ENCODE data around the gene GUCY1A1.
"Not testable (repeated sequence)": the region's sequence is repeated elsewhere in the genome, so short reads cannot be mapped to it uniquely, and the experiment has no call there.

Gene GUCY1A1

DNA sequence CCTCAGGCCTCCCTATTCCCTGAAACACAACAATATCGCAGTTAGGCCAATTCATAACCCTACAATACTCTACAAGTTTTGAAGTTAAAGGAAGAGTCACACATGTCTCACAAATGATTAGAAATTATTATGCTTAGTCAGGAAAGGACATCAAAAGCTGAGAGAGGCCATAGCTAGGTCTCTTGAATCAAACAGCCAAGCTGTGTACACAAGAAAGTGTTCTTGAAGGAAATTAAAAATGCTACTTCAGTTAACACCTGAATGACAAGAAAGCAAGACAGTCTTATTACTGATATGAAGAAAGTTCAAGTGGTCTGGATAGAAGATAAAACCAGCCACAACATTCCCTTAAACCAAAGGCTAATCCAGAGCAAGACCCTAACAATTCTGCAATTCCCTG, 23.6 kb upstream of the GUCY1A1 start:
- ChIA-PET CTCF (no interaction called here), POLR2A (ENCODE audit: low non-redundant PET) (no interaction called here)
- TF ChIP-seq, protein P1, sequence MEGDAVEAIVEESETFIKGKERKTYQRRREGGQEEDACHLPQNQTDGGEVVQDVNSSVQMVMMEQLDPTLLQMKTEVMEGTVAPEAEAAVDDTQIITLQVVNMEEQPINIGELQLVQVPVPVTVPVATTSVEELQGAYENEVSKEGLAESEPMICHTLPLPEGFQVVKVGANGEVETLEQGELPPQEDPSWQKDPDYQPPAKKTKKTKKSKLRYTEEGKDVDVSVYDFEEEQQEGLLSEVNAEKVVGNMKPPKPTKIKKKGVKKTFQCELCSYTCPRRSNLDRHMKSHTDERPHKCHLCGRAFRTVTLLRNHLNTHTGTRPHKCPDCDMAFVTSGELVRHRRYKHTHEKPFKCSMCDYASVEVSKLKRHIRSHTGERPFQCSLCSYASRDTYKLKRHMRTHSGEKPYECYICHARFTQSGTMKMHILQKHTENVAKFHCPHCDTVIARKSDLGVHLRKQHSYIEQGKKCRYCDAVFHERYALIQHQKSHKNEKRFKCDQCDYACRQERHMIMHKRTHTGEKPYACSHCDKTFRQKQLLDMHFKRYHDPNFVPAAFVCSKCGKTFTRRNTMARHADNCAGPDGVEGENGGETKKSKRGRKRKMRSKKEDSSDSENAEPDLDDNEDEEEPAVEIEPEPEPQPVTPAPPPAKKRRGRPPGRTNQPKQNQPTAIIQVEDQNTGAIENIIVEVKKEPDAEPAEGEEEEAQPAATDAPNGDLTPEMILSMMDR (conservative IDR thresholded peaks at IDR 0.05; ENCODE audit: low read depth), result no peak
- no peak for DNase-seq (ENCODE audit: low spot score)
- H3K27ac ChIP-seq, result no peak overlapping the region

GRCh38 chr4:155646001-155646400, 20.6 kb upstream of the GUCY1A1 start:
- TF ChIP-seq, protein P1 (conservative IDR thresholded peaks at IDR 0.05; ENCODE audit: low read depth), result no peak
- ChIA-PET POLR2A (ENCODE audit: low non-redundant PET) (no interaction called here), CTCF (no interaction called here)
- no peak for DNase-seq (ENCODE audit: low spot score)
- no peak overlapping the region for H3K27ac ChIP-seq

DNA sequence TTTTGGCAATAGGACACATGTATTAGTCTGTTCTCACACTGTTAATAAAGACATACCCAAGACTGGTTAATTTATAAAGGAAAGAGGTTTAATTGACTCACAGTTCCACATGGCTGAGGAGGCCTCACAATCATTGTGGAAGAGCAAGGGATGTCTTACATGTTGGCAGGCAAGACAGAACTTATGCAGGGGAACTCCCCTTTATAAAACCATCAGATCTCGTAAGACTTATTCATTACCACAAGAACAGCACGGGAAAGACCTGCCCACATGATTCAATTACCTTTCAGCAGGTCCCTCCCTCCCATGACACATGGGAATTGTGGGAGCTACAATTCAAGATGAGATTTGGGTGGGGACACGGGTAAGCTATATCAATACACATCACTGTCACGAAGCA, 15.9 kb upstream of the GUCY1A1 start:
- POLR2A ChIA-PET (ENCODE audit: low non-redundant PET); H3K27ac ChIP-seq; CTCF ChIA-PET; DNase-seq (ENCODE audit: low spot score): not testable (repeated sequence)

DNA sequence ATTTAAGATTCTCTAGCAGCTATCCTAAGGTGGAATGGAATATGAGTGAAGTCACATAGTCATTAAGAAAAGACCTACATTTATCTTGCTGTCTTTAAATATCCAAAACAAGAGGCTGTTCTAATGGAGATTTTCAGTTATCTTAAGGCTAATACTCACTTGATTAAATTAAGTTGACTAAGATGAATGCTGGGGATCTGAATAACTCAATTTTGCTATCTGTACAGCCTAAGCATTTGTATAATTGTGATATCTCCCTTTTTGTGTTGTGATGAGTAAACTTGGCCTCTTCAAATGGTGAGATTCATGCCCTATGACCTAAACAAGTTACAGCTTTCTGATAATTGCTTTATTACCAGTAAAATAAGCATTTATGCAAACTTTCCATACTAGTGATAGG, 13.6 kb upstream of the GUCY1A1 start:
- TF ChIP-seq, protein P1 (conservative IDR thresholded peaks at IDR 0.05; ENCODE audit: low read depth), result no peak
- CTCF ChIA-PET, result no interaction called here

GRCh38 chr4:155656025-155656424, 10.6 kb upstream of the GUCY1A1 start:
- TF ChIP-seq, protein P1 (conservative IDR thresholded peaks at IDR 0.05; ENCODE audit: low read depth), result no peak
- POLR2A ChIA-PET (ENCODE audit: low non-redundant PET), result no interaction called here
- CTCF ChIA-PET, result no interaction called here
- DNase-seq (ENCODE audit: low spot score), result no peak
- H3K27ac ChIP-seq, result no peak overlapping the region

More for the DNA sequence above, 13.6 kb upstream of the GUCY1A1 start:
- DNase-seq (ENCODE audit: low spot score), result no peak
- H3K27ac ChIP-seq, result no peak overlapping the region
- POLR2A ChIA-PET (ENCODE audit: low non-redundant PET), result no interaction called here

DNA sequence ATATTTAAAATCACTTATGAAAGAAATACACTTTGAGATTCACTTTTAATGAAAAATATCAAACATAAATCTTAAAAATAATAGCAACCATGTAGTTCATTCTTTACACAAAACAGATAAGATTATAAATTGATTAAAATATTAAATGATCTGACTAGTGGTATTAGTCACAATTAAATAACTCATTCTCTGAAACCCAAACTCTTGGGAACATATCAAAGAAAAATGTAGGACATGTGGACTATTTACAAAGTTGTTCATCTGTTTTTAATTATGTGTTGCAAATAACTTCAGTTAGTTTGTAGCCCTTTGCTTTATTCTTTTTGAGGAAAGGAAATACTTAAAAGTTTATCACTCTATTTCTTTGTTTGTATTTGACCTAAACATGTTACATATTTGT, 9.5 kb upstream of the GUCY1A1 start:
- DNase-seq (ENCODE audit: low spot score), result no peak
- TF ChIP-seq, protein P1 (conservative IDR thresholded peaks at IDR 0.05; ENCODE audit: low read depth), result no peak
- ChIA-PET POLR2A (ENCODE audit: low non-redundant PET) (no interaction called here), CTCF (no interaction called here)
- H3K27ac ChIP-seq, result no peak overlapping the region

DNA sequence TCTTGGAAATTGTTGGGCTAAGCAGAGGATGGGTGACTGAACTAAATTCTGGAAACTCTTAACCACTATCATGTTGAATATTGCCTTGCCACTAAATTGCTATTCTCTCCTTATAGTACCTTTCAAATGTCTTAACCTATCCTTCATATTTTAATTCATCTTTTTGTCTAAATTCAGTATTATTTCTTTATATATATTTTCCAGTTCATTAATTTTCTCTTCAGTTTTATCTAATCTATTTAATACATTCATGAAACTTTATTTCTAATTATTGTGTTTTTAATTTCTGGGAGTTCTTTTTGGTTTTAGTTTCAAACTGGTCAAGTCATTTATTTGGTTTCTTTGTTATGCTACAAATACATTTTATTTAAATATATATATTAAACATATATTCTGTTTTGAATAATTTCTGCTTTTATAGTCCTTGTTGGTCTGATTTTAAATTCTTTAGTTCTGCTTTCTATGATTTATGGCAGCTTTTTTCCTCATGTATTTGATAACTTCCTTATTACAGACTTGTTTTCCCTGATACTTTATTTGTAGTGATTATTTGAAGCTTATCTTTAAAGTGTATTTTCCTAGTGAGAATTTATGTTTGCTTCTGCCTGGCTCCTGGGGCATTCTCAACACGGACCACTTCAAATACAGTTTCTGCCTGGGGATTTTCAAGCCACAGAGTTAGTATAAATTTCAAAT, 8.5 kb upstream of the GUCY1A1 start:
- POLR2A ChIA-PET (ENCODE audit: low non-redundant PET), result no interaction called here
- CTCF ChIA-PET, result no interaction called here
- H3K27ac ChIP-seq, result no peak overlapping the region
- TF ChIP-seq, protein P1 (conservative IDR thresholded peaks at IDR 0.05; ENCODE audit: low read depth), result no peak
- DNase-seq (ENCODE audit: low spot score), result no peak

Measured in RWPE1 (cell line).